Body of pancreas (tissue), 4 donors: Measurements from ENCODE around the gene FSTL1. TPM values are rescaled to one million over a fixed set of nuclear protein-coding genes. Genes with fewer than 3 reads are reported as not detected.

ENCODE experiments used
- ATAC-seq: fragments of 150-250 bp; one replicate; pipeline ENCODE4 v1.9.1; 2016
- DNase-seq, 4 donors: peaks; one replicate each; pipeline ENCODE4 v3.0.0-alpha.2; 2019
- H3K27ac ChIP-seq, 4 donors: fragments of 200-600 bp; sonication (generic); 1 replicate in 3 of 4; 2 replicates in 1 of 4; pipeline versions ENCODE4 v1.5.1 to v1.6.1; 2016 to 2019; ENCODE audit warnings: mild to moderate bottlenecking in 1 of 4, mixed read lengths in 1 of 4, moderate library complexity in 1 of 4
- H3K27me3 ChIP-seq, 2 donors: fragments of 200-600 bp; sonication (generic); one replicate each; pipeline ENCODE4 v1.6.0; 2016; ENCODE audit warnings: mild to moderate bottlenecking in 1 of 2
- H3K36me3 ChIP-seq, 2 donors: fragments of 200-600 bp; sonication (generic); replicated peaks in 1 of 2; 2 replicates each; pipeline ENCODE4 v1.5.1; 2016; ENCODE audit warnings: low read depth in 2 of 2; ENCODE audit not compliant: insufficient read depth in 1 of 2
- H3K4me1 ChIP-seq: fragments of 200-600 bp; sonication (generic); one replicate; pipeline ENCODE4 v1.6.0; 2016
- H3K4me3 ChIP-seq, 2 donors: fragments of 200-600 bp; sonication (generic); 1 replicate in 1 of 2; 2 replicates in 1 of 2; pipeline ENCODE4 v1.5.1; 2016 to 2019
- H3K9me3 ChIP-seq, 3 donors: fragments of 200-600 bp; sonication (generic); 1 replicate in 2 of 3; 2 replicates in 1 of 3; pipeline ENCODE4 v1.5.1; 2016
- POLR2A ChIP-seq, 3 donors: fragments of 450-650 bp; IDR thresholded peaks; one replicate each; pipeline ENCODE4 v1.6.1; 2016; ENCODE audit warnings: antibody characterized with exemption in 3 of 3, mild to moderate bottlenecking in 2 of 3
- WGBS, 2 donors: methylation state at CpG; one replicate each; pipeline ENCODE4 v1.1.5; 2017; 5-methylcytosine and 5-hydroxymethylcytosine counted together
- intact Hi-C: fragments of 100-400 bp; cut with DNase I; formaldehyde crosslinking; loops from one replicate; pipeline ENCODE4 v1.15.1; 2023
- total RNA-seq, 2 donors: library from RNA; depleted of rRNA; stranded (reverse); fragments of >200 nt; gene quantifications; one replicate each; pipeline ENCODE4 v1.1.0, GENCODE V29; 2016
- TF ChIP-seq, protein P1 (sequence below), 7 experiments: fragments of 450-650 bp in 4 of 7; fragments of 200-600 bp in 3 of 7; sonication (generic) in 3 of 7; IDR thresholded peaks; one replicate each; pipeline ENCODE4 v1.5.1; 2016 to 2019; ENCODE audit warnings: antibody characterized with exemption in 7 of 7

The FSTL1 gene
- total RNA-seq, 2 donors from 2014 or later: 55.0 to 82.2 TPM

DNA sequence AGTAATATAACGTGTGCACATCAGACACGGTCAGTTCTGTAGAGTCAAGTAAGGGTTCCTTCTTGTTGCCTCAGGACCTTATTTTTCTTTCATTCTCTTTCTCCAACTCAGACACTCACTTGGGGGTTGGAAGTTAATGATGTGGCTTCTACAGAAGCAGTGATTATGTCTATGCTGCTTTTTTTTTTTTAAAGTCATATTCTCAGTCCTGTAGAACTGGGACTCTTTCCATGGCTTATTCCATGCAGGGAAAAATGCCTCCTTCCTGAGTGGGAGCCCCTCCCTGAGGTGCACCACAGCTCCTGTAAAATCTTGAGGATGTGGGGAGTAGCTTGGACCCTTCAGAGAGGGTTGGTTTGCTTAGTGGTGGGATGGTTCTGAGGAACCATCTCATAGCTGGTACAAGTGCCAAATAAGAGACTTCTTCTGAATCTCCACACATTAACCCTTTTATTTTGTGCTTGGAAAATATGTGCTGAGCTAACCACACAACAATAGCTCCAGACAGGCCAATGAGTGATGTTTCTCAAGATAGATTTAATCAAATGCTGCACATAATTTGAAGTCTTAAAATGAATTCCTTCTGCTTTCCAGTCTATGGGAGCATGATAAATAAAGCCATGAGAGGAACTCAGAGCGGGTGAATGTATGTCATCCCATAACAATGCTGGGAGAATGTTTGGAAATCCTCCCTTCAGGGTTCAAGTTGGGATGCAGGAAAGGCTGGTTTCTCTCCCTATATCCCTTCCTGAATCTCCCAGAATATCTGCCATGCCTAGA, 23.3 kb upstream of the FSTL1 start:
- H3K4me3 ChIP-seq: no peak overlapping the region
- WGBS, 2 donors: 91 to 96% methylated on average over 3 of the region's 3 CpGs
- H3K36me3 ChIP-seq: no peaks in the 10 kb centered on the region
- H3K9me3 ChIP-seq: no peaks in the 10 kb centered on the region
- intact Hi-C loops: no loop called here
- no peaks in the 10 kb centered on the region for H3K27me3 ChIP-seq
- no peak for TF ChIP-seq POLR2A (IDR thresholded peaks at IDR 0.05)
- TF ChIP-seq, protein P1, sequence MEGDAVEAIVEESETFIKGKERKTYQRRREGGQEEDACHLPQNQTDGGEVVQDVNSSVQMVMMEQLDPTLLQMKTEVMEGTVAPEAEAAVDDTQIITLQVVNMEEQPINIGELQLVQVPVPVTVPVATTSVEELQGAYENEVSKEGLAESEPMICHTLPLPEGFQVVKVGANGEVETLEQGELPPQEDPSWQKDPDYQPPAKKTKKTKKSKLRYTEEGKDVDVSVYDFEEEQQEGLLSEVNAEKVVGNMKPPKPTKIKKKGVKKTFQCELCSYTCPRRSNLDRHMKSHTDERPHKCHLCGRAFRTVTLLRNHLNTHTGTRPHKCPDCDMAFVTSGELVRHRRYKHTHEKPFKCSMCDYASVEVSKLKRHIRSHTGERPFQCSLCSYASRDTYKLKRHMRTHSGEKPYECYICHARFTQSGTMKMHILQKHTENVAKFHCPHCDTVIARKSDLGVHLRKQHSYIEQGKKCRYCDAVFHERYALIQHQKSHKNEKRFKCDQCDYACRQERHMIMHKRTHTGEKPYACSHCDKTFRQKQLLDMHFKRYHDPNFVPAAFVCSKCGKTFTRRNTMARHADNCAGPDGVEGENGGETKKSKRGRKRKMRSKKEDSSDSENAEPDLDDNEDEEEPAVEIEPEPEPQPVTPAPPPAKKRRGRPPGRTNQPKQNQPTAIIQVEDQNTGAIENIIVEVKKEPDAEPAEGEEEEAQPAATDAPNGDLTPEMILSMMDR (IDR thresholded peaks at IDR 0.05): no peak
- ATAC-seq: no peak
- no peak for DNase-seq
- no peaks in the 10 kb centered on the region for H3K4me1 ChIP-seq
- no peak overlapping the region for H3K27ac ChIP-seq

DNA sequence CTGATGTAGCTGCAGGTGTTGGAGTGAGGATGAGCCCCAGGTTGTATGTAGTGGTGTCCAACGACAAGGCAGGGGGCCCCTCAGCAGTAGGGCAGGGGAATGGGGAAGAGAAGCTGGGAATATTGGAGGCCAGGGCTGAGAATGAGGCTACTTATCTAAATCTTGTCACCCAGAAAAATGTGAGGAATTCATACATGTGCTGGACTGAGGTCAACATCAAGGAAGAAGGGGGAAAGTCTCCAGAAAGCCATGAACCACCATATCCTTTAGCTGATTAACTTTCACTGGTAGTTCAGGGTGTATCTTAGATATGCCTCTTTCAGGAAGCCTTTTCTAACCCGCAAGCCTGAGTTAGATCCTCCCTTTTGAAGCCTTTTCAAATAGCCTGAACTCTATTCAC, 22.6 kb upstream of the FSTL1 start:
- H3K27me3 ChIP-seq: no peaks in the 10 kb centered on the region
- no peaks in the 10 kb centered on the region for H3K9me3 ChIP-seq
- intact Hi-C loops: no loop called here
- DNase-seq (no peak), ATAC-seq (no peak)
- no peak overlapping the region for H3K27ac ChIP-seq
- no peak overlapping the region for H3K4me3 ChIP-seq
- WGBS, 2 donors: 63 to 73% methylated on average over 2 of the region's 2 CpGs
- H3K4me1 ChIP-seq: no peaks in the 10 kb centered on the region
- no peaks in the 10 kb centered on the region for H3K36me3 ChIP-seq
- TF ChIP-seq POLR2A (IDR thresholded peaks at IDR 0.05): no peak
- TF ChIP-seq, protein P1 (IDR thresholded peaks at IDR 0.05): no peak

DNA sequence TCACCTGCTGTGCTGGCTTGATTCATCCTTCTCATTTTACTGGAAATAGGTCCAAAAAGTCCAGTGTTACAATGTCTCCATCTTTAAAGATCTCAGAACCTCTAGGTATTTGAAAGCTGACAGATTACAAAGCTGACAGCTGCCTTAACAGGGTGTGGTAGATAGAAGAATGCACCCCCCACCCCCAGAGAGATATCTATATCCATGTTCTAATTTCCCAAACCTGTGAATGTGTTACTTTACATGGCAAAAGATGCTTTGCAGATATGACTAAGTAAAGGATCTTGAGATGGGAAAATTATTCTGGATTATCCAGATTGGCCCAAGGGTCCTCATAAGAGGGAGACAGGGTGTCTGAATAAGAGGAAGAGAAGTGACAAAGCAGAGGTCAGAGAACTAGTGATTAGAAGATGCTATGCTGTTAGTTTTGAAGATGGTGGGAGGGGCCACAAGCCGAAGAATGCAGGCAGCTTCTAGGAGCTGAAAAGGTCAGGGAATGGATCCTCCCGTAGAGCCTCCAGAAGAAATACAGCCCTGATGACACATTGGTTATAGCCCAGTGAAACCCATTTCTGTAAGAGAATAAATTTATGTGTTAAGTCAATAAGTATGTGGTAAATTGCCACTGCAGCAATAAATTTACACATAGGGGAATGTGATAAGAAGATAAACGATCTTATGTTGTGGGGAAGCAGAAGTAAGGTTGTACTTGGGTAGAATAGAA, 21.5 kb upstream of the FSTL1 start:
- TF ChIP-seq, protein P1 (IDR thresholded peaks at IDR 0.05): no peak
- no peak for TF ChIP-seq POLR2A (IDR thresholded peaks at IDR 0.05)
- Histone ChIP-seq H3K27me3 (no peaks in the 10 kb centered on the region), H3K27ac (no peak overlapping the region), H3K4me3 (no peak overlapping the region), H3K9me3 (no peaks in the 10 kb centered on the region), H3K4me1 (no peaks in the 10 kb centered on the region), H3K36me3 (no peaks in the 10 kb centered on the region)
- ATAC-seq: no peak
- 68 to 86% methylated on average over 3 of the region's 3 CpGs for WGBS, 2 donors
- intact Hi-C loops: no loop called here
- DNase-seq: no peak

DNA sequence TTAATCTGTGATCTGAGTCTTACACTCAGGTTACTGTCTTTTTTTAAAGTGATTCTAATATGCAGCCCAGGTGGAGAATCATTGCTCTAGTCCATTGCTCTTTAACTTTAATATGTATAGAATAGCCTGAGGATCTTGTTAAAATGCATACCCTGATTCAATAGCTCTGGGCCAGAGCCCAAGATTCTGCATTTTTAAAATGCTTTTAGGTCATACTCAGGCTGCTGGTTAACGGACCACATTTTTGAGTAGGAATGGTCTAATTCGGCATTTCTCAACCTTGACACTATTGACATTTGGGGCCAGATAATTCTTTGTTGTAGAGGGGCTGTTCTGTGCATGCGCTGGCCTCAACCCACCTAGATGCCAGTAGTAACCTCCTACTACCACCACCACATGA, 20.9 kb upstream of the FSTL1 start:
- Histone ChIP-seq H3K27ac (no peak overlapping the region), H3K36me3 (no peaks in the 10 kb centered on the region), H3K4me1 (no peaks in the 10 kb centered on the region), H3K4me3 (no peak overlapping the region), H3K9me3 (no peaks in the 10 kb centered on the region), H3K27me3 (no peaks in the 10 kb centered on the region)
- ATAC-seq (no peak), DNase-seq (no peak)
- 74 to 78% methylated on average over 3 of the region's 3 CpGs for WGBS, 2 donors
- intact Hi-C loops: no loop called here
- TF ChIP-seq, protein P1 (IDR thresholded peaks at IDR 0.05): no peak
- TF ChIP-seq POLR2A (IDR thresholded peaks at IDR 0.05): no peak
